PC-3 (cell line): Measurements from ENCODE around the gene TH. TPM values are rescaled to one million over a fixed set of nuclear protein-coding genes. Genes with fewer than 3 reads are reported as not detected.

Experiments used
- ATAC-seq: fragments of 200-7000 bp; cut with Tn5 transposase; 2 replicates; pipeline ENCODE4 v1.9.1; 2020; ENCODE audit warnings: mild to moderate bottlenecking, moderate library complexity
- BruUV-seq: library from RNA; stranded (reverse); fragments of 400-500 nt; replicated peaks from 2 replicates; lab custom pipeline; 2021; lab: Mats Ljungman, UMichigan
- CTCF ChIA-PET: fragments of 300-600 bp; sonication (Branson Sonifier 250); formaldehyde crosslinking; loops from one replicate; lab custom pipeline; 2022; ENCODE audit warnings: antibody characterized with exemption; lab: Charles Lee
- POLR2A ChIA-PET: fragments of 300-600 bp; sonication (Branson Sonifier 250); formaldehyde crosslinking; loops from one replicate; lab custom pipeline; 2022; ENCODE audit warnings: antibody characterized with exemption; ENCODE audit not compliant: unreplicated experiment; lab: Charles Lee
- DNase-seq: peaks from one replicate; pipeline ENCODE4 v3.0.0-alpha.2; 2015
- H2AFZ ChIP-seq: fragments of 300-600 bp; sonication (generic); 2 replicates; pipeline ENCODE4 v1.6.0; 2016; ENCODE audit warnings: antibody characterized with exemption, low read length
- H3F3A ChIP-seq: fragments of 300-600 bp; sonication (generic); one replicate; pipeline ENCODE4 v1.6.0; 2017; ENCODE audit warnings: antibody characterized with exemption, low read length, control low read depth, mild to moderate bottlenecking; ENCODE audit not compliant: unreplicated experiment
- H3K27ac ChIP-seq: fragments of 300-600 bp; sonication (generic); 2 replicates; pipeline ENCODE4 v1.5.1; 2016; ENCODE audit warnings: mild to moderate bottlenecking, low read length
- H3K27me3 ChIP-seq: fragments of 300-600 bp; sonication (generic); 2 replicates; pipeline ENCODE4 v1.6.1; 2016; ENCODE audit warnings: low read length, mixed read lengths
- H3K36me3 ChIP-seq: fragments of 300-600 bp; sonication (generic); 2 replicates; pipeline ENCODE4 v1.6.1; 2016; ENCODE audit warnings: low read depth, mixed run types, low read length, mixed read lengths
- H3K4me1 ChIP-seq: fragments of 300-600 bp; sonication (generic); 2 replicates; pipeline ENCODE4 v1.5.1; 2016; ENCODE audit warnings: low read length; ENCODE audit not compliant: insufficient read depth
- H3K4me2 ChIP-seq: fragments of 300-600 bp; sonication (generic); 2 replicates; pipeline ENCODE4 v1.6.0; 2016; ENCODE audit warnings: low read length
- H3K4me3 ChIP-seq: fragments of 300-600 bp; sonication (generic); 2 replicates; pipeline ENCODE4 v1.5.1; 2016; ENCODE audit warnings: mild to moderate bottlenecking, low read length, mixed read lengths
- H3K79me2 ChIP-seq: fragments of 300-600 bp; sonication (generic); 2 replicates; pipeline ENCODE4 v1.6.1; 2017; ENCODE audit warnings: low read length, mixed read lengths
- H3K9ac ChIP-seq: fragments of 300-600 bp; sonication (generic); 2 replicates; pipeline ENCODE4 v1.6.0; 2016; ENCODE audit warnings: mild to moderate bottlenecking, low read length
- H3K9me2 ChIP-seq: fragments of 300-600 bp; sonication (generic); replicated peaks from 2 replicates; pipeline ENCODE4 v1.6.1; 2016; ENCODE audit warnings: mixed run types, low read length, mixed read lengths
- H3K9me3 ChIP-seq: fragments of 300-600 bp; sonication (generic); 2 replicates; pipeline ENCODE4 v1.6.1; 2016; ENCODE audit warnings: low read length, mixed read lengths
- H4K20me1 ChIP-seq: fragments of 300-600 bp; sonication (generic); 2 replicates; pipeline ENCODE4 v1.6.1; 2016; ENCODE audit warnings: low read length, mixed read lengths
- CTCF ChIP-seq: fragments of 300-600 bp; sonication (generic); conservative IDR thresholded peaks from 2 replicates; pipeline ENCODE4 v1.5.1; 2017; ENCODE audit warnings: antibody characterized with exemption, low read depth, mild to moderate bottlenecking, low read length
- EZH2 ChIP-seq: fragments of 300-600 bp; sonication (generic); IDR thresholded peaks from one replicate; pipeline ENCODE4 v1.6.1; 2017; ENCODE audit warnings: antibody characterized with exemption, mild to moderate bottlenecking, low read length; ENCODE audit not compliant: unreplicated experiment
- EZH2phosphoT487 ChIP-seq: fragments of 300-600 bp; sonication (generic); IDR thresholded peaks from 2 replicates; pipeline ENCODE4 v1.6.1; 2018; ENCODE audit warnings: mild to moderate bottlenecking, antibody characterized with exemption, low read length, borderline replicate concordance
- intact Hi-C: fragments of 100-400 bp; cut with micrococcal nuclease; formaldehyde crosslinking; loops from 2 replicates; pipeline ENCODE4 v1.9.0; 2023
- total RNA-seq: library from RNA; depleted of rRNA; stranded (reverse); fragments of >200 nt; gene quantifications from 2 replicates; pipeline ENCODE4 v1.2.3, GENCODE V29; 2014

The TH gene
- total RNA-seq, 1 experiment from 2014 or later: 8.3 TPM

GRCh38 chr11:2128511-2129307, 42.9 kb downstream of the TH start:
- TF ChIP-seq EZH2phosphoT487 (no peak), CTCF (no peak)
- intact Hi-C loops: no loop called here
- Histone ChIP-seq H3K9me2 (no peaks in the 10 kb centered on the region), H3K79me2 (no peaks in the 10 kb centered on the region), H3K4me1 (no peaks in the 10 kb centered on the region), H3K9me3 (no peaks in the 10 kb centered on the region), H3K36me3 (no peaks in the 10 kb centered on the region), H3F3A (no peaks in the 10 kb centered on the region), H3K27me3 (no peaks in the 10 kb centered on the region), H3K9ac (no peak overlapping the region), H3K4me2 (no peak overlapping the region), H3K27ac (no peak overlapping the region), H2AFZ (no peak overlapping the region), H4K20me1 (no peaks in the 10 kb centered on the region), H3K4me3 (no peak overlapping the region)
- BruUV-seq: no TSS peak
- CTCF ChIA-PET: no interaction called here
- DNase-seq (no peak), ATAC-seq (no peak)
- POLR2A ChIA-PET: no interaction called here

- no peaks in the 10 kb centered on the region for H3K4me1 ChIP-seq
- H3K4me3 ChIP-seq: no peak overlapping the region
- no peak overlapping the region for H3K4me2 ChIP-seq
- no peak overlapping the region for H2AFZ ChIP-seq
- H3K27ac ChIP-seq: no peak overlapping the region
- H3K27me3 ChIP-seq: no peaks in the 10 kb centered on the region
- no peaks in the 10 kb centered on the region for H4K20me1 ChIP-seq
- no peak overlapping the region for H3K9ac ChIP-seq
- no TSS peak for BruUV-seq
- ATAC-seq (no peak), DNase-seq (no peak)
- ChIA-PET POLR2A (no interaction called here), CTCF (no interaction called here)
- no peaks in the 10 kb centered on the region for H3K79me2 ChIP-seq
- intact Hi-C loops: no loop called here
- no peaks in the 10 kb centered on the region for H3K36me3 ChIP-seq
- H3K9me3 ChIP-seq: no peaks in the 10 kb centered on the region
- no peaks in the 10 kb centered on the region for H3K9me2 ChIP-seq
- TF ChIP-seq EZH2phosphoT487 (no peak), CTCF (no peak), EZH2 (no peak)
- no peaks in the 10 kb centered on the region for H3F3A ChIP-seq
Measured at GRCh38 chr11:2128130-2128510, 43.5 kb downstream of the TH start.

GRCh38 chr11:2127482-2128129, 44.0 kb downstream of the TH start:
- Histone ChIP-seq H3K9ac (no peak overlapping the region), H3K36me3 (no peaks in the 10 kb centered on the region), H3K4me2 (no peak overlapping the region), H3F3A (no peaks in the 10 kb centered on the region), H3K4me3 (no peak overlapping the region), H3K27ac (no peak overlapping the region), H3K9me3 (no peaks in the 10 kb centered on the region), H3K4me1 (peaks cover 1% of the 10 kb centered on the region; the same call in 1 of the 2 replicates), H4K20me1 (no peaks in the 10 kb centered on the region), H2AFZ (no peak overlapping the region), H3K9me2 (no peaks in the 10 kb centered on the region), H3K79me2 (no peaks in the 10 kb centered on the region), H3K27me3 (no peaks in the 10 kb centered on the region)
- POLR2A ChIA-PET: no interaction called here
- no peak for ATAC-seq
- DNase-seq: no peak
- TF ChIP-seq CTCF (no peak), EZH2phosphoT487 (no peak), EZH2 (no peak)
- intact Hi-C loops: no loop called here
- CTCF ChIA-PET: no interaction called here
- BruUV-seq: no TSS peak
